ENCODE results near the gene CA10. TPM values are rescaled to one million over a fixed set of nuclear protein-coding genes. Genes with fewer than 3 reads are reported as not detected.

The CA10 gene
- total RNA-seq, 2 donors from 2014 or later: not detected

GRCh38 chr17:52027081-52027480, 131.4 kb downstream of the CA10 start:
- ATAC-seq (ENCODE audit: insufficient number of reproducible peaks, low FRiP score, low read depth) (no peak), DNase-seq (ENCODE audit: low spot score) (no peak)
- Histone ChIP-seq H3K4me1 (ENCODE audit: control insufficient read depth in 1 of 2, low read depth in 2 of 2) (no peaks in the 10 kb centered on the region), H3K36me3 (no peaks in the 10 kb centered on the region), H3K27me3 (replicated peaks; ENCODE audit: insufficient read depth) (no peaks in the 10 kb centered on the region), H3K27ac (no peak overlapping the region), H3K4me3 (no peak overlapping the region), H3K9me3 (no peaks in the 10 kb centered on the region)
- TF ChIP-seq, protein P1, sequence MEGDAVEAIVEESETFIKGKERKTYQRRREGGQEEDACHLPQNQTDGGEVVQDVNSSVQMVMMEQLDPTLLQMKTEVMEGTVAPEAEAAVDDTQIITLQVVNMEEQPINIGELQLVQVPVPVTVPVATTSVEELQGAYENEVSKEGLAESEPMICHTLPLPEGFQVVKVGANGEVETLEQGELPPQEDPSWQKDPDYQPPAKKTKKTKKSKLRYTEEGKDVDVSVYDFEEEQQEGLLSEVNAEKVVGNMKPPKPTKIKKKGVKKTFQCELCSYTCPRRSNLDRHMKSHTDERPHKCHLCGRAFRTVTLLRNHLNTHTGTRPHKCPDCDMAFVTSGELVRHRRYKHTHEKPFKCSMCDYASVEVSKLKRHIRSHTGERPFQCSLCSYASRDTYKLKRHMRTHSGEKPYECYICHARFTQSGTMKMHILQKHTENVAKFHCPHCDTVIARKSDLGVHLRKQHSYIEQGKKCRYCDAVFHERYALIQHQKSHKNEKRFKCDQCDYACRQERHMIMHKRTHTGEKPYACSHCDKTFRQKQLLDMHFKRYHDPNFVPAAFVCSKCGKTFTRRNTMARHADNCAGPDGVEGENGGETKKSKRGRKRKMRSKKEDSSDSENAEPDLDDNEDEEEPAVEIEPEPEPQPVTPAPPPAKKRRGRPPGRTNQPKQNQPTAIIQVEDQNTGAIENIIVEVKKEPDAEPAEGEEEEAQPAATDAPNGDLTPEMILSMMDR (IDR thresholded peaks at IDR 0.05): no peak

GRCh38 chr17:52026075-52026474, 132.4 kb downstream of the CA10 start:
- TF ChIP-seq, protein P1 (IDR thresholded peaks at IDR 0.05): no peak
- H3K27ac ChIP-seq: no peak overlapping the region
- H3K4me3 ChIP-seq: no peak overlapping the region
- no peak for DNase-seq (ENCODE audit: low spot score)
- ATAC-seq (ENCODE audit: insufficient number of reproducible peaks, low FRiP score, low read depth): no peak
- no peaks in the 10 kb centered on the region for H3K4me1 ChIP-seq (ENCODE audit: control insufficient read depth in 1 of 2, low read depth in 2 of 2)
- H3K27me3 ChIP-seq (replicated peaks; ENCODE audit: insufficient read depth): no peaks in the 10 kb centered on the region
- H3K9me3 ChIP-seq: no peaks in the 10 kb centered on the region
- no peaks in the 10 kb centered on the region for H3K36me3 ChIP-seq

- no peak for ATAC-seq (ENCODE audit: insufficient number of reproducible peaks, low FRiP score, low read depth)
- no peaks in the 10 kb centered on the region for H3K9me3 ChIP-seq
Observed at GRCh38 chr17:52025236-52025635, 133.3 kb downstream of the CA10 start.

DNA sequence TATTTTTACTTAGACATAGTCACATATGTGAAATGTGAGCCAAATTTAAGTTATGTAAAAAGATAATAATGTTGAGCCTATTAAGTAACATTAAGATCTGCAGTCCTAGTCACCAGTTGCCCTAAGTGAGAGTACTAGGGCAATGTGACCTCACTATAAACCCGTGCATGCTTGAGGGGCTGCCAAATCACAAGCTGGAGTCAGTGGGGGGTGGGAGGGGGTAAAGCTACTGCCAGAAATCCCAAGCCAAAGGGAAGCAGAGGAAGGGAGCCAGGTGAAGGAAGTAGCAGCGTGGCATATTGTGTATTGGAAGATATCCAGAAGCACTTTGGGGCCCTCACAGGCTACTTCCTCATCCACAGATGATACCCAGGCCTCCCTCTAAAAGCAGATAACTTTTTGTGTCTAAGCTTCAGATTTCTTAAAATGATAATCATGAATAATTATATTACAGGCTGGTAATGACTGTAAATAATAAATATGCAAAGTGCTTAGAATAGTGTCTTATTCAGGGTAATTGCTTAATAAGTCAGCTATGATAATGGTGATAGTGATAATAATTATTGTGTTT, 134.1 kb downstream of the CA10 start:
- Histone ChIP-seq H3K36me3 (no peaks in the 10 kb centered on the region), H3K4me1 (ENCODE audit: control insufficient read depth in 1 of 2, low read depth in 2 of 2) (no peaks in the 10 kb centered on the region), H3K27me3 (replicated peaks; ENCODE audit: insufficient read depth) (no peaks in the 10 kb centered on the region), H3K4me3 (no peak overlapping the region), H3K27ac (no peak overlapping the region), H3K9me3 (no peaks in the 10 kb centered on the region)
- no peak for ATAC-seq (ENCODE audit: insufficient number of reproducible peaks, low FRiP score, low read depth)
- TF ChIP-seq, protein P1 (IDR thresholded peaks at IDR 0.05): no peak
- DNase-seq (ENCODE audit: low spot score): no peak

More at GRCh38 chr17:52025236-52025635, 133.3 kb downstream of the CA10 start:
- Histone ChIP-seq H3K4me1 (ENCODE audit: control insufficient read depth in 1 of 2, low read depth in 2 of 2) (no peaks in the 10 kb centered on the region), H3K27ac (no peak overlapping the region), H3K27me3 (replicated peaks; ENCODE audit: insufficient read depth) (no peaks in the 10 kb centered on the region), H3K36me3 (no peaks in the 10 kb centered on the region), H3K4me3 (no peak overlapping the region)
- TF ChIP-seq, protein P1 (IDR thresholded peaks at IDR 0.05): no peak
- DNase-seq (ENCODE audit: low spot score): no peak

DNA sequence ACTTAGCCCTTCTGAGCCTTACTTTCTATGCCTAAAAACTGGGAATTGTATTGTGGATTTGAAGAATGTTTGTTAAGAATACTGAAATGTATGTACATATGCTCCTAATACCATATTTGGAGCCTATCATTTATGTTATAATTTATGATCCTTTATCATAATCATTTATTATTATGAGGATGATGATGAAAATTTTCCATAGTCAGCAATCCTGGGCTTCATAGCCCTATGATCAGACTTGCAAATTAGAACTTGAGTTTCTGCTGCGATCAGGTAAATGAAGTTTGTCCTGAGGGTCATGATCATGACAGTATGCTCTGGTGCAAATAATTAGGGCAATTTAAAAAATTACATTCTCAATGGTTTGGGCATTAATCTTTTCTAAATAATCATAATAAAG, 147.4 kb downstream of the CA10 start:
- Histone ChIP-seq H3K4me1 (ENCODE audit: control insufficient read depth in 1 of 2, low read depth in 2 of 2) (no peaks in the 10 kb centered on the region), H3K4me3 (no peak overlapping the region), H3K27ac (no peak overlapping the region), H3K27me3 (replicated peaks; ENCODE audit: insufficient read depth) (no peaks in the 10 kb centered on the region), H3K36me3 (no peaks in the 10 kb centered on the region), H3K9me3 (no peaks in the 10 kb centered on the region)
- no peak for ATAC-seq (ENCODE audit: insufficient number of reproducible peaks, low FRiP score, low read depth)
- no peak for DNase-seq (ENCODE audit: low spot score)
- TF ChIP-seq, protein P1 (IDR thresholded peaks at IDR 0.05): no peak
